PFSK-1 (cell line): ENCODE data around the gene INPP4A.

Experiments
- FOXP2 ChIP-seq: optimal IDR thresholded peaks from 2 replicates; pipeline ENCODE3; 2011; ENCODE audit warnings: borderline replicate concordance, control low read depth, inconsistent platforms; ENCODE audit not compliant: insufficient read depth; ENCODE audit errors: extremely low read length, extremely low read depth
- POLR2AphosphoS5 ChIP-seq: IDR thresholded peaks from 2 replicates; pipeline ENCODE4 v1.6.1; 2012; ENCODE audit warnings: low read depth, mild to moderate bottlenecking, control low read depth, low read length, moderate library complexity
- REST ChIP-seq, 2 experiments: IDR thresholded peaks; 2 replicates each; pipeline versions ENCODE4 v1.6.1 to v1.8.0; 2011 to 2012; ENCODE audit warnings: low read depth in 2 of 2, low read length in 2 of 2, control low read depth in 1 of 2, inconsistent platforms in 1 of 2, mild to moderate bottlenecking in 1 of 2, moderate library complexity in 1 of 2; ENCODE audit not compliant: insufficient read depth in 1 of 2
- SIN3A ChIP-seq: IDR thresholded peaks from 2 replicates; pipeline ENCODE4 v1.6.1; 2012; ENCODE audit warnings: mild to moderate bottlenecking, low read length, moderate library complexity, borderline replicate concordance; ENCODE audit not compliant: insufficient read depth
- TAF1 ChIP-seq: IDR thresholded peaks from 2 replicates; pipeline ENCODE4 v1.6.1; 2012; ENCODE audit warnings: low read length, control low read depth, borderline replicate concordance; ENCODE audit not compliant: insufficient read depth

INPP4A gene

GRCh38 chr2:98561018-98561417 is 116.4 kb downstream of the INPP4A start:
- TF ChIP-seq FOXP2 (no peak), REST (IDR thresholded peaks at IDR 0.05; ENCODE audit: insufficient read depth in 1 of 2, low read depth in 2 of 2, low read length in 2 of 2) (no peak), POLR2AphosphoS5 (no peak), TAF1 (no peak), SIN3A (no peak)

GRCh38 chr2:98561902-98562695 is 117.4 kb downstream of the INPP4A start:
- TF ChIP-seq SIN3A (no peak), FOXP2 (no peak), POLR2AphosphoS5 (no peak), TAF1 (no peak), REST (IDR thresholded peaks at IDR 0.05; ENCODE audit: insufficient read depth in 1 of 2, low read depth in 2 of 2, low read length in 2 of 2) (no peak)

- TF ChIP-seq TAF1 (no peak), REST (IDR thresholded peaks at IDR 0.05; ENCODE audit: insufficient read depth in 1 of 2, low read depth in 2 of 2, low read length in 2 of 2) (no peak), POLR2AphosphoS5 (no peak), SIN3A (no peak), FOXP2 (no peak)
Observed at GRCh38 chr2:98563394-98563793, 118.7 kb downstream of the INPP4A start.

- TF ChIP-seq TAF1 = no peak
- TF ChIP-seq REST (IDR thresholded peaks at IDR 0.05; ENCODE audit: insufficient read depth in 1 of 2, low read depth in 2 of 2, low read length in 2 of 2) = no peak
- no peak for TF ChIP-seq SIN3A
- no peak for TF ChIP-seq POLR2AphosphoS5
- TF ChIP-seq FOXP2 = no peak
Observed at GRCh38 chr2:98564541-98565132, 120.0 kb downstream of the INPP4A start.
